CD4-positive, alpha-beta T cell treated with Interleukin-6 at 100 ng/mL for 8 hours (primary cell): ENCODE results near the gene RAB11FIP3.
"Not testable (repeated sequence)": the region's sequence is repeated elsewhere in the genome, so short reads cannot be mapped to it uniquely, and the experiment has no call there.

Experiments
- DNase-seq: peaks from one replicate; pipeline ENCODE4 v3.0.0-alpha.2; 2020; ENCODE audit warnings: mixed read lengths, low spot score

Gene RAB11FIP3

GRCh38 chr16:467249-467871 is 41.9 kb downstream of the RAB11FIP3 start:
- not testable (repeated sequence) for DNase-seq

GRCh38 chr16:468068-468821 is 42.8 kb downstream of the RAB11FIP3 start:
- no peak for DNase-seq

- not testable (repeated sequence) for DNase-seq
These were observed 44.0 kb downstream of the RAB11FIP3 start for GRCh38 chr16:469459-469858.

GRCh38 chr16:470418-470817 is 45.0 kb downstream of the RAB11FIP3 start:
- no peak for DNase-seq

GRCh38 chr16:471353-472198 is 46.1 kb downstream of the RAB11FIP3 start:
- no peak for DNase-seq

GRCh38 chr16:472199-472504 is 46.7 kb downstream of the RAB11FIP3 start:
- no peak for DNase-seq

GRCh38 chr16:473046-474043 is 47.9 kb downstream of the RAB11FIP3 start:
- no peak for DNase-seq

- no peak for DNase-seq
These were observed 49.1 kb downstream of the RAB11FIP3 start for GRCh38 chr16:474420-475122.

GRCh38 chr16:476039-476438 is 50.6 kb downstream of the RAB11FIP3 start:
- no peak for DNase-seq

- DNase-seq = no peak
These were observed 52.1 kb downstream of the RAB11FIP3 start for GRCh38 chr16:477301-478157.

- DNase-seq = not testable (repeated sequence)
These were observed 52.8 kb downstream of the RAB11FIP3 start for GRCh38 chr16:478287-478686.

- no peak for DNase-seq
These were observed 57.2 kb downstream of the RAB11FIP3 start for GRCh38 chr16:482468-483185.

- no peak for DNase-seq
These were observed 58.1 kb downstream of the RAB11FIP3 start for GRCh38 chr16:483341-484075.

GRCh38 chr16:489606-490005 is 64.2 kb downstream of the RAB11FIP3 start:
- DNase-seq = no peak

GRCh38 chr16:490768-491167 is 65.3 kb downstream of the RAB11FIP3 start:
- no peak for DNase-seq

GRCh38 chr16:491220-491919 is 65.9 kb downstream of the RAB11FIP3 start:
- DNase-seq = no peak

- no peak for DNase-seq
These were observed 66.9 kb downstream of the RAB11FIP3 start for GRCh38 chr16:492211-492875.
